Right atrium auricular region (tissue), 2 donors: ENCODE data around the gene CDH19. TPM values are rescaled to one million over a fixed set of nuclear protein-coding genes. Genes with fewer than 3 reads are reported as not detected.
A peak's percentile ranks its signal among the peaks of the same experiment; 100 is the strongest.

Experiments
- DNase-seq: peaks from one replicate; pipeline ENCODE4 v3.0.0-alpha.2; 2019; ENCODE audit warnings: low spot score
- H3K27ac ChIP-seq, 2 donors: fragments of 200-600 bp; sonication (generic); 1 replicate in 1 of 2; 2 replicates in 1 of 2; pipeline ENCODE4 v1.5.1; 2016 to 2019
- H3K27me3 ChIP-seq, 2 donors: fragments of 200-600 bp; sonication (generic); one replicate each; pipeline versions ENCODE4 v1.5.1 to v1.6.0; 2017 to 2019
- H3K36me3 ChIP-seq: fragments of 200-600 bp; sonication (generic); one replicate; pipeline ENCODE4 v1.5.1; 2016
- H3K4me1 ChIP-seq, 2 donors: fragments of 200-600 bp; sonication (generic); one replicate each; pipeline versions ENCODE4 v1.5.1 to v1.6.0; 2017 to 2019
- H3K4me3 ChIP-seq, 2 donors: fragments of 200-600 bp; sonication (generic); 1 replicate in 1 of 2; 2 replicates in 1 of 2; pipeline ENCODE4 v1.5.1; 2017 to 2019; ENCODE audit warnings: mild to moderate bottlenecking in 1 of 2, moderate library complexity in 1 of 2
- H3K9me3 ChIP-seq, 2 donors: fragments of 200-600 bp; sonication (generic); one replicate each; pipeline ENCODE4 v1.5.1; 2019
- total RNA-seq, 2 donors: library from RNA; depleted of rRNA; stranded (reverse); fragments of >200 nt; gene quantifications; one replicate each; pipeline ENCODE4 v1.1.0, GENCODE V29; 2016
- TF ChIP-seq, protein P1 (sequence below), 2 donors: fragments of 200-600 bp; sonication (generic); IDR thresholded peaks; one replicate each; pipeline ENCODE4 v1.5.1; 2019; ENCODE audit warnings: antibody characterized with exemption in 2 of 2

Gene CDH19, protein sequence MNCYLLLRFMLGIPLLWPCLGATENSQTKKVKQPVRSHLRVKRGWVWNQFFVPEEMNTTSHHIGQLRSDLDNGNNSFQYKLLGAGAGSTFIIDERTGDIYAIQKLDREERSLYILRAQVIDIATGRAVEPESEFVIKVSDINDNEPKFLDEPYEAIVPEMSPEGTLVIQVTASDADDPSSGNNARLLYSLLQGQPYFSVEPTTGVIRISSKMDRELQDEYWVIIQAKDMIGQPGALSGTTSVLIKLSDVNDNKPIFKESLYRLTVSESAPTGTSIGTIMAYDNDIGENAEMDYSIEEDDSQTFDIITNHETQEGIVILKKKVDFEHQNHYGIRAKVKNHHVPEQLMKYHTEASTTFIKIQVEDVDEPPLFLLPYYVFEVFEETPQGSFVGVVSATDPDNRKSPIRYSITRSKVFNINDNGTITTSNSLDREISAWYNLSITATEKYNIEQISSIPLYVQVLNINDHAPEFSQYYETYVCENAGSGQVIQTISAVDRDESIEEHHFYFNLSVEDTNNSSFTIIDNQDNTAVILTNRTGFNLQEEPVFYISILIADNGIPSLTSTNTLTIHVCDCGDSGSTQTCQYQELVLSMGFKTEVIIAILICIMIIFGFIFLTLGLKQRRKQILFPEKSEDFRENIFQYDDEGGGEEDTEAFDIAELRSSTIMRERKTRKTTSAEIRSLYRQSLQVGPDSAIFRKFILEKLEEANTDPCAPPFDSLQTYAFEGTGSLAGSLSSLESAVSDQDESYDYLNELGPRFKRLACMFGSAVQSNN
- 10 to 100 TPM; 30.4 to 72.3 TPM for total RNA-seq

DNA sequence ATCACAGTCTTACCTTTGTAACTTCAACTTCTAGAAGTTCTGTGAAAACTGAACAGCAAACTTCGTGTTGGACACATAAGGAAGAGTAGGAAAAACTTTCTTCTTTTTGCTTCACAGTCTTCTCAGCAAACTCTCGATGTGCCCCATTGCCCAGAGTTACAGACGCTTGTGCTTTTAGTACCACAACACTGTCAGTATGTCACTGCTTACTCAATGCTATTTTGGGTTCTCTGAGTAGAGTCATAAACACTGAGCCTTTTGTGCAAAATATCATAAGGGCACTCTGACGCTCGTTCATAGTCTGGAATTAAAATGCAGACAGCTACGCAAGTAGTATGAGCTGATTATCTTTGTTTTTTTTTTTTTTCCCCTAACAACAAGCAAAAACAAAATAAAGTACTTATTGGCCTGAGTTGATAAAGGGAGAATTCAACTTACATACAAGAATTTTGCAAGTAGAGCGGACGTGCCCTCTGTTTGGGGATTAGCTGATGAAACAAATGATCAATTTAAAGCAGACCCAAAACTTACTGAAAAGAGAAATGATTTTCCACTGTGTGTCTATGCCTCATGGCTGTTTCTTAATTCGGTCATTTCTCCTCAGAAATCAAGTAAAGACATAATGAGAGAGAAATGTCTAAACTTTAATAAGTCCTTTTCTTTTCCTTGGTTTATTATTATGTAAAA is at the start of gene CDH19:
Gene CDH19 (minus strand): TSS at position 150 of the 687 bp plus-strand sequence. CDS start 31,886 bp downstream, outside the sequence.
- peak within 1 kb of the TSS; percentile 48 to 51 for H3K27ac ChIP-seq
- no peak for DNase-seq
- no peaks in the 10 kb centered on the region for H3K27me3 ChIP-seq
- TF ChIP-seq, protein P1, sequence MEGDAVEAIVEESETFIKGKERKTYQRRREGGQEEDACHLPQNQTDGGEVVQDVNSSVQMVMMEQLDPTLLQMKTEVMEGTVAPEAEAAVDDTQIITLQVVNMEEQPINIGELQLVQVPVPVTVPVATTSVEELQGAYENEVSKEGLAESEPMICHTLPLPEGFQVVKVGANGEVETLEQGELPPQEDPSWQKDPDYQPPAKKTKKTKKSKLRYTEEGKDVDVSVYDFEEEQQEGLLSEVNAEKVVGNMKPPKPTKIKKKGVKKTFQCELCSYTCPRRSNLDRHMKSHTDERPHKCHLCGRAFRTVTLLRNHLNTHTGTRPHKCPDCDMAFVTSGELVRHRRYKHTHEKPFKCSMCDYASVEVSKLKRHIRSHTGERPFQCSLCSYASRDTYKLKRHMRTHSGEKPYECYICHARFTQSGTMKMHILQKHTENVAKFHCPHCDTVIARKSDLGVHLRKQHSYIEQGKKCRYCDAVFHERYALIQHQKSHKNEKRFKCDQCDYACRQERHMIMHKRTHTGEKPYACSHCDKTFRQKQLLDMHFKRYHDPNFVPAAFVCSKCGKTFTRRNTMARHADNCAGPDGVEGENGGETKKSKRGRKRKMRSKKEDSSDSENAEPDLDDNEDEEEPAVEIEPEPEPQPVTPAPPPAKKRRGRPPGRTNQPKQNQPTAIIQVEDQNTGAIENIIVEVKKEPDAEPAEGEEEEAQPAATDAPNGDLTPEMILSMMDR (IDR thresholded peaks at IDR 0.05) = no peak
- H3K36me3 ChIP-seq = no peaks in the 10 kb centered on the region
- no peaks in the 10 kb centered on the region for H3K4me1 ChIP-seq
- no peaks in the 10 kb centered on the region for H3K9me3 ChIP-seq
- peak within 1 kb of the TSS; percentile 30 to 33 for H3K4me3 ChIP-seq

DNA sequence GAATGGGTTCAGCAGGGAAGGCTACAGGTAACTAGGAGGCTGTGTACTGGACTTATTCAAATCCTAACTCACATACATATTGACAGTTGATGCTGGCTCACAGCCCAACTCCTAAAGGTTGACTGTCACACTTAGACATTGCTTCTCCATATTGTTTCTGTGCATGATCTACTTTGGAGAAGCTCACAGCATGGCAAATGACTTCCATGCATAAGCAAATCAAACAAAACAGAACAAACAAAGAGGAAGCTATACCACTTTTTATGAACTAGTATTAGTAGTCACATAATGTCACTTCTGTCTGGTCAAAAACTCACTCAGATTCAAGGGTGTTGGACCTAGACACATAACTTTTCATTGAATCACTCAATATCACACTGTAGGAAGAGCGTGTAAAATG is 43.8 kb upstream of the CDH19 start:
- TF ChIP-seq, protein P1 (IDR thresholded peaks at IDR 0.05) = no peak
- Histone ChIP-seq H3K4me3 (no peak overlapping the region), H3K27me3 (no peaks in the 10 kb centered on the region), H3K9me3 (no peaks in the 10 kb centered on the region), H3K27ac (no peak overlapping the region), H3K4me1 (no peaks in the 10 kb centered on the region), H3K36me3 (no peaks in the 10 kb centered on the region)
- no peak for DNase-seq

DNA sequence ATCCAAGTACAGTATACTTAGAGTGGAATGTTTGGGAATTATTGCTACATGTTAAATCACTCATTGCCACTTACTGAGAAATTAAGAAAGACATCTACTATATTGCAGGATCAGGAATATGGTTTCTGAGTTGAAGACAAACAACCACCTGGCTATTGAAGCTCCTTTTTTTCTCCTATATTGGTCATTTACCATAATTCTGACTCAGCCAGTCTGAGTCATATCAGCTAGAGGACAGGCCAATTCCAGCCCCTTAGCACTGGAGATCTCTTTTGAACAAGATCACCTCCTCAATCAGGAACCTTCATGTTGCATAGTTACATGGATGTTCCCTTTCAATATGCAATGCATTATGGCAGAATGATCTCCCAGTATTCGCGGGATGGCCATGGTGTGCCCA is 42.7 kb upstream of the CDH19 start:
- Histone ChIP-seq H3K36me3 (no peaks in the 10 kb centered on the region), H3K9me3 (no peaks in the 10 kb centered on the region), H3K27ac (no peak overlapping the region), H3K4me1 (no peaks in the 10 kb centered on the region), H3K27me3 (no peaks in the 10 kb centered on the region), H3K4me3 (no peak overlapping the region)
- TF ChIP-seq, protein P1 (IDR thresholded peaks at IDR 0.05) = no peak
- DNase-seq = no peak

DNA sequence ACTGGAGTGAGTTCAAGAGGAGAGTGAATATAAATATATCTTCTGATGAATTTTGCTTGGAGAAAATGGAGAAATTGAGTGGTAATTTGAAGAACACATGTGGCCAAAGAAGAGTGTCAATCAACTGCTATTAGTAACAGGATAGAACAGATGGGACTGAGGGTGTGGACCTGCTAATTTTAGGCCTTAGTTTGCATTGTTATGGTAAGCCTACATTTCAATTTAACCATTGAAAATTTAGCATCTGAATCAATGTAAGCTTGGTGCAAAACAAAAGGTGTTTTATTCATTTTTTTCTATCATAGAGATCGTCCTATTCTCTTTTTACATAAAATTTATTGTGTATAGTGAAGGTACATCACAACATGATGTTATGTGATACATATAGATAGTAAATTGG is 42.1 kb upstream of the CDH19 start:
- Histone ChIP-seq H3K36me3 (no peaks in the 10 kb centered on the region), H3K27me3 (no peaks in the 10 kb centered on the region), H3K9me3 (no peaks in the 10 kb centered on the region), H3K27ac (no peak overlapping the region), H3K4me3 (no peak overlapping the region), H3K4me1 (no peaks in the 10 kb centered on the region)
- TF ChIP-seq, protein P1 (IDR thresholded peaks at IDR 0.05) = no peak
- DNase-seq = no peak

DNA sequence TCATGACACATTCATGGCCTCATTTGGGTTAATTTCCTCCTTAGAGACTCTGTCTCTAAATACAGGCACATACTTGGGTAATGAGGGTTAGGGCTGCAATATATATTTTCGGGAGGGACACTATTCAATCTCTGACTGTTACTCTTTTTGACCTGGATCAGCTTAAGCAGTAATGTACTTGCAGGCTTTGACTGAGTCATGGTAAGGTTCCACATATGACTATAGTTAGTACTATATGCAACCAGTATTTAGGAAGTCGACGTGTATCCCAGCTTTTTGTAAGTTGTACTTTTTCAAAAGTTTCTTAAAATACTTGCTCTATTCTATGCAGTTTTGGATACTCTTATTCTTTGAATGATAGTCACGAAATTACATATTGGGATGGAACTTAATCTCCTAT is 37.2 kb upstream of the CDH19 start:
- no peaks in the 10 kb centered on the region for H3K36me3 ChIP-seq
- H3K4me3 ChIP-seq = no peak overlapping the region

More for the DNA sequence above, 37.2 kb upstream of the CDH19 start:
- Histone ChIP-seq H3K27me3 (no peaks in the 10 kb centered on the region), H3K27ac (no peak overlapping the region), H3K4me1 (no peaks in the 10 kb centered on the region), H3K9me3 (no peaks in the 10 kb centered on the region)
- DNase-seq = no peak
- TF ChIP-seq, protein P1 (IDR thresholded peaks at IDR 0.05) = no peak
